ENCODE results near the gene MACF1.
A peak's percentile ranks its signal among the peaks of the same experiment; 100 is the strongest.
"Not testable (repeated sequence)": the region's sequence is repeated elsewhere in the genome, so short reads cannot be mapped to it uniquely, and the experiment has no call there.

MACF1 gene

GRCh38 chr1:39496520-39496919, 292.0 kb downstream of the MACF1 start:
- H3K4me2 ChIP-seq (ENCODE audit: low read length, poor library complexity, severe bottlenecking); H3K4me3 ChIP-seq (ENCODE audit: insufficient read depth in 1 of 2, low read depth in 1 of 2, low read length in 2 of 2); H3K4ac ChIP-seq (ENCODE audit: low read depth in 1 of 2, low read length in 2 of 2); H4K8ac ChIP-seq (ENCODE audit: low read length); H3K23ac ChIP-seq (ENCODE audit: low read length in 2 of 2); H2BK120ac ChIP-seq (ENCODE audit: low read depth, low read length); H2BK5ac ChIP-seq (ENCODE audit: low read depth, low read length, poor library complexity, severe bottlenecking); H2BK15ac ChIP-seq (ENCODE audit: low read depth, poor library complexity, severe bottlenecking); H2BK12ac ChIP-seq (ENCODE audit: low read length in 2 of 2); H3K14ac ChIP-seq (ENCODE audit: low read length in 2 of 2); H2AK5ac ChIP-seq (ENCODE audit: low read length, severe bottlenecking); H2AFZ ChIP-seq (ENCODE audit: low read depth, low read length); H4K91ac ChIP-seq (ENCODE audit: low read length); H3K9ac ChIP-seq (ENCODE audit: low read length); H3K18ac ChIP-seq (ENCODE audit: low read depth in 1 of 2, low read length in 2 of 2); DNase-seq; H3K36me3 ChIP-seq (ENCODE audit: control insufficient read depth in 1 of 2, insufficient read depth in 2 of 2, low read depth in 1 of 2, low read length in 2 of 2); H3K27ac ChIP-seq (ENCODE audit: low read length, poor library complexity, severe bottlenecking); H3K9me3 ChIP-seq (ENCODE audit: control insufficient read depth, low read length); H3K79me1 ChIP-seq (replicated peaks; ENCODE audit: low read length, poor library complexity, severe bottlenecking): not testable (repeated sequence)
- Histone ChIP-seq H3K4me1 (ENCODE audit: control insufficient read depth, insufficient read depth, low read depth, low read length) (peaks cover 12% of the 10 kb centered on the region), H3K27me3 (ENCODE audit: control insufficient read depth in 1 of 2, insufficient read depth in 1 of 2, low read length in 2 of 2) (peaks cover 16 to 36% of the 10 kb centered on the region in 2 experiments)
- 100% methylated on average over 3 of the region's 5 CpGs for WGBS

GRCh38 chr1:39497585-39497984, 293.1 kb downstream of the MACF1 start:
- Histone ChIP-seq H3K9ac (ENCODE audit: low read length) (no peak overlapping the region), H3K4me2 (ENCODE audit: low read length, poor library complexity, severe bottlenecking) (no peak overlapping the region), H3K18ac (ENCODE audit: low read depth in 1 of 2, low read length in 2 of 2) (no peak overlapping the region), H3K23ac (ENCODE audit: low read length in 2 of 2) (peak overlapping the region in 1 of 2 experiments; percentile 89), H3K4ac (ENCODE audit: low read depth in 1 of 2, low read length in 2 of 2) (no peak overlapping the region), H3K36me3 (ENCODE audit: control insufficient read depth in 1 of 2, insufficient read depth in 2 of 2, low read depth in 1 of 2, low read length in 2 of 2) (peaks cover 0 to 6% of the 10 kb centered on the region in 2 experiments), H2BK5ac (ENCODE audit: low read depth, low read length, poor library complexity, severe bottlenecking) (no peak overlapping the region), H3K27ac (ENCODE audit: low read length, poor library complexity, severe bottlenecking) (no peak overlapping the region), H4K8ac (ENCODE audit: low read length) (no peak overlapping the region), H3K4me3 (ENCODE audit: insufficient read depth in 1 of 2, low read depth in 1 of 2, low read length in 2 of 2) (no peak overlapping the region), H3K79me1 (replicated peaks; ENCODE audit: low read length, poor library complexity, severe bottlenecking) (no peaks in the 10 kb centered on the region), H4K91ac (ENCODE audit: low read length) (no peak overlapping the region), H2BK12ac (ENCODE audit: low read length in 2 of 2) (no peak overlapping the region), H3K9me3 (ENCODE audit: control insufficient read depth, low read length) (peaks cover 3% of the 10 kb centered on the region), H2AK5ac (ENCODE audit: low read length, severe bottlenecking) (peak overlapping the region; percentile 66), H3K4me1 (ENCODE audit: control insufficient read depth, insufficient read depth, low read depth, low read length) (peaks cover 5% of the 10 kb centered on the region), H2BK120ac (ENCODE audit: low read depth, low read length) (no peak overlapping the region), H3K27me3 (ENCODE audit: control insufficient read depth in 1 of 2, insufficient read depth in 1 of 2, low read length in 2 of 2) (peaks cover 13 to 30% of the 10 kb centered on the region in 2 experiments), H2AFZ (ENCODE audit: low read depth, low read length) (no peak overlapping the region), H2BK15ac (ENCODE audit: low read depth, poor library complexity, severe bottlenecking) (no peak overlapping the region), H3K14ac (ENCODE audit: low read length in 2 of 2) (no peak overlapping the region)
- 73% methylated on average over 3 of the region's 5 CpGs for WGBS
- no peak for DNase-seq

- H2BK120ac ChIP-seq (ENCODE audit: low read depth, low read length); H3K23ac ChIP-seq (ENCODE audit: low read length in 2 of 2); H3K9me3 ChIP-seq (ENCODE audit: control insufficient read depth, low read length); H3K4ac ChIP-seq (ENCODE audit: low read depth in 1 of 2, low read length in 2 of 2); H3K9ac ChIP-seq (ENCODE audit: low read length); H3K27ac ChIP-seq (ENCODE audit: low read length, poor library complexity, severe bottlenecking); H3K4me2 ChIP-seq (ENCODE audit: low read length, poor library complexity, severe bottlenecking); H2BK5ac ChIP-seq (ENCODE audit: low read depth, low read length, poor library complexity, severe bottlenecking); H3K4me3 ChIP-seq (ENCODE audit: insufficient read depth in 1 of 2, low read depth in 1 of 2, low read length in 2 of 2); H3K18ac ChIP-seq (ENCODE audit: low read depth in 1 of 2, low read length in 2 of 2); H4K8ac ChIP-seq (ENCODE audit: low read length); H2BK15ac ChIP-seq (ENCODE audit: low read depth, poor library complexity, severe bottlenecking); H3K79me1 ChIP-seq (replicated peaks; ENCODE audit: low read length, poor library complexity, severe bottlenecking); H2AK5ac ChIP-seq (ENCODE audit: low read length, severe bottlenecking); H2AFZ ChIP-seq (ENCODE audit: low read depth, low read length); H3K36me3 ChIP-seq (ENCODE audit: control insufficient read depth in 1 of 2, insufficient read depth in 2 of 2, low read depth in 1 of 2, low read length in 2 of 2); H2BK12ac ChIP-seq (ENCODE audit: low read length in 2 of 2); H3K4me1 ChIP-seq (ENCODE audit: control insufficient read depth, insufficient read depth, low read depth, low read length); H4K91ac ChIP-seq (ENCODE audit: low read length): not testable (repeated sequence)
- peak overlapping the region in 1 of 2 experiments; percentile 15 for H3K14ac ChIP-seq (ENCODE audit: low read length in 2 of 2)
- DNase-seq = peak; percentile 51
- peaks cover 7 to 24% of the 10 kb centered on the region in 2 experiments for H3K27me3 ChIP-seq (ENCODE audit: control insufficient read depth in 1 of 2, insufficient read depth in 1 of 2, low read length in 2 of 2)
- 84% methylated on average over 3 of the region's 9 CpGs for WGBS
These were observed 293.7 kb downstream of the MACF1 start for GRCh38 chr1:39498096-39498710.

- H2BK5ac ChIP-seq (ENCODE audit: low read depth, low read length, poor library complexity, severe bottlenecking); H3K36me3 ChIP-seq (ENCODE audit: control insufficient read depth in 1 of 2, insufficient read depth in 2 of 2, low read depth in 1 of 2, low read length in 2 of 2); H4K91ac ChIP-seq (ENCODE audit: low read length); DNase-seq; H2BK12ac ChIP-seq (ENCODE audit: low read length in 2 of 2); H3K9me3 ChIP-seq (ENCODE audit: control insufficient read depth, low read length); H3K9ac ChIP-seq (ENCODE audit: low read length); H2BK120ac ChIP-seq (ENCODE audit: low read depth, low read length); H3K79me1 ChIP-seq (replicated peaks; ENCODE audit: low read length, poor library complexity, severe bottlenecking); H3K4me2 ChIP-seq (ENCODE audit: low read length, poor library complexity, severe bottlenecking); H2AFZ ChIP-seq (ENCODE audit: low read depth, low read length); H3K23ac ChIP-seq (ENCODE audit: low read length in 2 of 2); H3K18ac ChIP-seq (ENCODE audit: low read depth in 1 of 2, low read length in 2 of 2); H3K4me1 ChIP-seq (ENCODE audit: control insufficient read depth, insufficient read depth, low read depth, low read length); H2BK15ac ChIP-seq (ENCODE audit: low read depth, poor library complexity, severe bottlenecking); H3K4ac ChIP-seq (ENCODE audit: low read depth in 1 of 2, low read length in 2 of 2); H4K8ac ChIP-seq (ENCODE audit: low read length); H3K14ac ChIP-seq (ENCODE audit: low read length in 2 of 2); H2AK5ac ChIP-seq (ENCODE audit: low read length, severe bottlenecking); H3K27ac ChIP-seq (ENCODE audit: low read length, poor library complexity, severe bottlenecking); H3K4me3 ChIP-seq (ENCODE audit: insufficient read depth in 1 of 2, low read depth in 1 of 2, low read length in 2 of 2): not testable (repeated sequence)
- peaks cover under 1 to 20% of the 10 kb centered on the region in 2 experiments for H3K27me3 ChIP-seq (ENCODE audit: control insufficient read depth in 1 of 2, insufficient read depth in 1 of 2, low read length in 2 of 2)
- WGBS = 100% methylated on average over 6 of the region's 15 CpGs
These were observed 294.3 kb downstream of the MACF1 start for GRCh38 chr1:39498821-39499220.

Measured in mesenchymal stem cell (in vitro differentiated cells and primary cell).